Measurements from ENCODE around the gene PTPRM.

PTPRM gene

DNA sequence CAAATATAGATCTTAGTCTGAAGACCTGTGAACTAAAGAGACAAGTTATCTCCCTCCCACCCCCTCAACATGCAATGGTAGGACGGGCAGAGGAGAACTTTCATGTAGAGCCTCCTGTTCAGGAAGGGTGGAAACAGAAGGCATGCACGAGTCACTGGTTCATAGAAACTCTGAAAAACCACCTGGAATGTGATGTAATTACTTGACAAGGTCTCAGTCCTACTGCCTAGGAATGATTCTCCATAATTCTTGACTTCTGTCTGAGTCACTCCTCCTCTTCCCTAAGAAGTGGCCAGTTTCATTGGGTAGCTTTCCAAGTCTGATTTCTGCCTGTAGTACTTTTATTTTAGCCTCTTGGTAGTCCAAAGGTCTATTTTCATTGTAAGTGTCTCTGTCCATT lies 277.3 kb downstream of the PTPRM start:
- TF ChIP-seq, protein P1, sequence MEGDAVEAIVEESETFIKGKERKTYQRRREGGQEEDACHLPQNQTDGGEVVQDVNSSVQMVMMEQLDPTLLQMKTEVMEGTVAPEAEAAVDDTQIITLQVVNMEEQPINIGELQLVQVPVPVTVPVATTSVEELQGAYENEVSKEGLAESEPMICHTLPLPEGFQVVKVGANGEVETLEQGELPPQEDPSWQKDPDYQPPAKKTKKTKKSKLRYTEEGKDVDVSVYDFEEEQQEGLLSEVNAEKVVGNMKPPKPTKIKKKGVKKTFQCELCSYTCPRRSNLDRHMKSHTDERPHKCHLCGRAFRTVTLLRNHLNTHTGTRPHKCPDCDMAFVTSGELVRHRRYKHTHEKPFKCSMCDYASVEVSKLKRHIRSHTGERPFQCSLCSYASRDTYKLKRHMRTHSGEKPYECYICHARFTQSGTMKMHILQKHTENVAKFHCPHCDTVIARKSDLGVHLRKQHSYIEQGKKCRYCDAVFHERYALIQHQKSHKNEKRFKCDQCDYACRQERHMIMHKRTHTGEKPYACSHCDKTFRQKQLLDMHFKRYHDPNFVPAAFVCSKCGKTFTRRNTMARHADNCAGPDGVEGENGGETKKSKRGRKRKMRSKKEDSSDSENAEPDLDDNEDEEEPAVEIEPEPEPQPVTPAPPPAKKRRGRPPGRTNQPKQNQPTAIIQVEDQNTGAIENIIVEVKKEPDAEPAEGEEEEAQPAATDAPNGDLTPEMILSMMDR (IDR thresholded peaks at IDR 0.05; ENCODE audit: low read depth, low read length), result no peak
- no peak overlapping the region for H3K4me3 ChIP-seq (ENCODE audit: low read depth, low read length)

DNA sequence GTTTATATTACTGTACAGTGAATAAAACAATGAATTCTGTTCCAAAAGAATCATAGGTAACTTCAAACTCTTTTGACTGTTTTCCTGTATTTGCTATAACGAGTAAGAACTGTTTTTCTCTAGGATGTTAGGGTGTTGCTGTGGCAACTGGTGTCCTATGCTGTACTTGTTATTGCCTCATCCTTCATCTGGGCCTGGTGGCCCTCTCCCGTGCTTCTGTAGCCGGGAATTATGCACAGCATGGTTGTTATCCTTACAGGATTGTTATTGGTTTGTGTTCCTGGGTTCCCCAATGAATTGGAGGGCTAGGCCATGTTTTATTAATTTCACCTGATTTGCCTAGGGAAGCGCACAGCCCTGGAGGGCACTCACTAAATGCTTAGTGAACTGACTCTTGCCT lies 279.2 kb downstream of the PTPRM start:
- H3K4me3 ChIP-seq (ENCODE audit: low read depth, low read length), result no peak overlapping the region
- TF ChIP-seq, protein P1 (IDR thresholded peaks at IDR 0.05; ENCODE audit: low read depth, low read length), result no peak

DNA sequence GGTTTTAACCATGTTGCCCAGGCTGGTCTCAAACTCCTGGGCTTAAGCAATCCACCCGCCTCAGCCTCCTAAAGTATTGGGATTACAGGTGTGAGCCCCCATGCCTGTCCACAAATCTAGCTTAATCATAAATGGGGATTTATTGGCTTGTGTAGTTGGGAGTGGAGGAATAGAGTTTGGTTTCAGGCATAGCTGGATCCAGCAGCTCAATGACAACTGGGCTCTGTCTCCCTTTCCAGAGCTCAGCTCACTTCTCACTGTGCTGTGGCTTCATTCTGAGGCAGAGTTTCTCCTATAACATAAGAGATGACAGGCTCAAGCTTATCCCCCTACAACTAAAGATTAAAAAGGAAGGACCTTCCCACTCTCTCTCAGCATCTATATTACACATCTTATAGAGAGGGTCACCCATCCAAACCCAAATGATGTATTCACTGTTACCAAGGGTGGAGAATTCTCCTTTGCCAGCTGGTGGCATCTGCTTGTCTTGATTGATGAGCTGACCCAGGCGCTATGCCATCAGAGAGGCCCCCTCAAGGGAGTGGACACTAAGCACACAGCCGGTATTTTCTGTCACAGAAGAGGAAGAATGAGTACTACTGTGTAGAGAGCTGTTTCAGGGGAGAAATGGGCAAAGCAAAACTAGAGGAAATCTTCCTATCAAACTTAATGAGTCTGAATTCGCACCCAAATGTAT lies 280.4 kb downstream of the PTPRM start:
- no peak overlapping the region for H3K4me3 ChIP-seq (ENCODE audit: low read depth, low read length)
- TF ChIP-seq, protein P1 (IDR thresholded peaks at IDR 0.05; ENCODE audit: low read depth, low read length), result no peak

DNA sequence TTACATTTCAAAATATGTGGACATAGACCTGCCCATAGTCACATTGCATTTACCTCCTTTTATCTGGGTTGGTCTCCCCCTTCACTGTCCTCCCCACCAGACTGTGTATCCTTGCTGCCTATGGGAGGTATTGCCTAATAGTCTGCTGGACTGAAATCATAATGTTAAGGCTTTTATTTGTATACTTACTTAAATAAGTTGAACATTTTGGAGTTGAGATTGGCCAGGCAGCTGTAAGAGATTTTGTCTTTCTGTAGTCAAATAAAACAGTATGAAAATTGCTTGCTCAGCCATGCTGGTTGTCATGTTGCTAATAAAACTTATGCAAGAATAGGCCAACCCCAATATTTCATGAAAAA lies 280.9 kb downstream of the PTPRM start:
- TF ChIP-seq, protein P1 (IDR thresholded peaks at IDR 0.05; ENCODE audit: low read depth, low read length), result no peak
- H3K4me3 ChIP-seq (ENCODE audit: low read depth, low read length), result no peak overlapping the region

DNA sequence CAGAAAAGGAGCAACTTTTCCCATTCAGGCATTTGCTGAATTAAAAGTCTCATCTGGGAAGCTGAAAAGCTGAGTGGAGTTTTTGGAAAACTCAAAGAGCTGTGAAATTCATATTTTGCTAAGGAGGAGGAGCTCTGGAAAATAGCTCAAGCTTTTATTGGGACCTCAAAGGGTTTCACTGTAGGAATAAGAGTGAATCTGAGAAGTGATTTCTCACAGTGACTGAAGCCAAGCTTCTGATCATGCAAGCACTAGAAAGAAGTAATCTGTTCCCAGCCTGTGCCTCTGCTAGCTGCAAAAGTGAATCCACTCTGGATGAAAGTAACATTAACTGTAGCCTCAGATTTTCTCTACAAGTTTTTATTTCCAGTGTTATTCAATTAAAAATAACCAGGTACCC lies 283.3 kb downstream of the PTPRM start:
- no peak overlapping the region for H3K4me3 ChIP-seq (ENCODE audit: low read depth, low read length)
- TF ChIP-seq, protein P1 (IDR thresholded peaks at IDR 0.05; ENCODE audit: low read depth, low read length), result no peak

DNA sequence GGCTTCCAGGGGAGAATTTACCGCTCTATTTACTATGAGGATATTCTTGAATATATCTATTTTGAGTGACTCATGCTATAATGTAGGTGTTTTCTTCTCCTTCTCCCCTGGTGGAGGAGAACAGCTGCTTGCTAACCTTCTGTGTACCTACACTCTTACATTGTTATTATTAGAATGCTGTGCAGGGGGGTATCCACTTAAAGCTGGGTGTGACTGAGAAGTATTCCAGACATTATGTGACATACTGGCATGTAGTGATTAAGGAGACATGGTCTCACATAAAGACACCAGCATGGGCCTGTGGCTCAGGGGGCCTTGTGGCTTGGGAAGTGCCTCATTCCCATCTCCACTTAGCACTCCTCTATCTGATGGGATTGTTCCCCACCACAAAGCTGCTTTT lies 287.9 kb downstream of the PTPRM start:
- no peak overlapping the region for H3K4me3 ChIP-seq (ENCODE audit: low read depth, low read length)
- TF ChIP-seq, protein P1 (IDR thresholded peaks at IDR 0.05; ENCODE audit: low read depth, low read length), result no peak

DNA sequence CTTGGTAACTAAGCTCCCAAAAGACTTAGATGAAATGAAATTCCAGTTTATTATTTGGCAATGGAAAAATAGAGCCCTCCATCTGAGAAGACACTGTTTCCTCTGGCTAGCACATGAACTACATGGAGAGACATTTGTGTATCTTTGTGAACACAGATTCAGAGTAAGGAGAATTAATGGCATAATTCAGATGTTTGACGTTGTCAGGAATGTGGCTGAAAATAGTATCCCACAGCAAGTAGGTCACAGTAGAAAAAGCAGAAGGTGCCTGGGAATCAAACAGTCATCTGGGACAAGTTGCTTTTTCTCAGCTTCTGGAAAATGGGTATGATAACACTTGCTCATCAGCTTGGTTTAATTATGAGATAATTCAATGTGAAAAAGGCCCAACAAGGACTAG lies 288.6 kb downstream of the PTPRM start:
- TF ChIP-seq, protein P1 (IDR thresholded peaks at IDR 0.05; ENCODE audit: low read depth, low read length), result no peak

More for the DNA sequence above, 288.6 kb downstream of the PTPRM start:
- no peak overlapping the region for H3K4me3 ChIP-seq (ENCODE audit: low read depth, low read length)

Measured in WI38 (cell line).